ENCODE results near the gene SLC36A2. TPM values are rescaled to one million over a fixed set of nuclear protein-coding genes. Genes with fewer than 3 reads are reported as not detected.

Gene SLC36A2
- total RNA-seq, 1 experiment from 2014 or later: not detected

DNA sequence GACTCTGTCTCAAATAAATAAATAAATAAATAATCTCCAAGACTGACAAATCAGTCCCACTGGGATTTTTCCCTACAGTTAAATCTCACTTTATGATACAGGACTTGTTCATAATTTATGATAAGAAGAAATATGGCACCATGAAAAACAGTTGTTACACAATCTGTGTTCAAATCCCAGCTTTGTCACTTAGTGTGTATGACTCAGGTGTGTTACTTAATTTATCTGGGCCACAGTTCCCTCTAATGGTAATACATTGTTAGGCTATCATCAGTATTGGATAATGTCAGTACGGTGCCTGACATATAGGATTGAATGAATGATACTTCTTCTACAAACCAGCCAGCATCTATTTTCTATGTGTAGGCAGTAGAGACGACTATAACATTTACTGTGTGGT is 66.9 kb downstream of the SLC36A2 start:
- ChIA-PET POLR2A (no interaction called here), CTCF (interaction anchor here (0.9 kb wide), 1 partner anchor 371 kb away, joined by 3 read pairs; no protein-coding TSS in a partner anchor)
- H3K36me3 ChIP-seq (ENCODE audit: control insufficient read depth, insufficient read depth, low read length): no peaks in the 10 kb centered on the region
- H3K4me1 ChIP-seq: peaks cover 7% of the 10 kb centered on the region
- Mint-ChIP-seq H3K27me3 (ENCODE audit: insufficient read depth, unreplicated experiment) (no peaks in the 10 kb centered on the region), H3K27ac (ENCODE audit: unreplicated experiment) (no peak overlapping the region), H3K4me1 (ENCODE audit: low read depth, unreplicated experiment) (peaks cover 8% of the 10 kb centered on the region), H3K36me3 (ENCODE audit: insufficient read depth, unreplicated experiment) (no peaks in the 10 kb centered on the region), H3K9me3 (ENCODE audit: unreplicated experiment) (peaks cover 8% of the 10 kb centered on the region), H3K4me3 (ENCODE audit: unreplicated experiment) (no peak overlapping the region)
- BruUV-seq (replicated peaks): no TSS peak
- TF ChIP-seq, protein P1, sequence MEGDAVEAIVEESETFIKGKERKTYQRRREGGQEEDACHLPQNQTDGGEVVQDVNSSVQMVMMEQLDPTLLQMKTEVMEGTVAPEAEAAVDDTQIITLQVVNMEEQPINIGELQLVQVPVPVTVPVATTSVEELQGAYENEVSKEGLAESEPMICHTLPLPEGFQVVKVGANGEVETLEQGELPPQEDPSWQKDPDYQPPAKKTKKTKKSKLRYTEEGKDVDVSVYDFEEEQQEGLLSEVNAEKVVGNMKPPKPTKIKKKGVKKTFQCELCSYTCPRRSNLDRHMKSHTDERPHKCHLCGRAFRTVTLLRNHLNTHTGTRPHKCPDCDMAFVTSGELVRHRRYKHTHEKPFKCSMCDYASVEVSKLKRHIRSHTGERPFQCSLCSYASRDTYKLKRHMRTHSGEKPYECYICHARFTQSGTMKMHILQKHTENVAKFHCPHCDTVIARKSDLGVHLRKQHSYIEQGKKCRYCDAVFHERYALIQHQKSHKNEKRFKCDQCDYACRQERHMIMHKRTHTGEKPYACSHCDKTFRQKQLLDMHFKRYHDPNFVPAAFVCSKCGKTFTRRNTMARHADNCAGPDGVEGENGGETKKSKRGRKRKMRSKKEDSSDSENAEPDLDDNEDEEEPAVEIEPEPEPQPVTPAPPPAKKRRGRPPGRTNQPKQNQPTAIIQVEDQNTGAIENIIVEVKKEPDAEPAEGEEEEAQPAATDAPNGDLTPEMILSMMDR (IDR thresholded peaks at IDR 0.05; ENCODE audit: insufficient read depth in 1 of 2, low read depth in 1 of 2, low read length in 1 of 2, severe bottlenecking in 1 of 2, unreplicated experiment in 1 of 2): no peak
- no peak for DNase-seq
- H3K4me3 ChIP-seq (ENCODE audit: low read depth, low read length): no peak overlapping the region
- intact Hi-C loops (cut with micrococcal nuclease; ENCODE audit: unreplicated experiment): no loop called here
- no peaks in the 10 kb centered on the region for H3K27me3 ChIP-seq (replicated peaks; ENCODE audit: control insufficient read depth, insufficient read depth, low read length)
- no peaks in the 10 kb centered on the region for H3K9me3 ChIP-seq

DNA sequence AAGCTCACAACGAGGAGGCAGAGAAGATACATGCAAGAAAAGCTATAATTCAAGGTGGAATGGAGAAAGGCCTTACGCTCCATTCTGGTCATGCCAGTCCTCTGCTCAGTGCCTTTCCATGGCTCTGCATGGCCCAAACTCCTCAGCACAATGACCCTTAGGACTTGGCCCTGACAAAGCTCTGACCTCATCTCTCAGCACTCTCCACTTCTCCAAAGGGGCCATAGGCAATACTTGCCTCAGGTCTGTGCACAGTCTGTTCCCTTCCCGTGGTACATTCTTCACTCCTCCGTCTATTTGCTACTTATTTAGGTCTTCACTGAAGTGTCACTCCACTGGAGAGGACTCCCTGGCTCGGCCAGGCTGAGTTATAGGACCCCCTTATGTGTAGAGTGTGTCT is 68.5 kb downstream of the SLC36A2 start:
- H3K9me3 ChIP-seq: no peaks in the 10 kb centered on the region
- H3K36me3 ChIP-seq (ENCODE audit: control insufficient read depth, insufficient read depth, low read length): no peaks in the 10 kb centered on the region
- H3K4me1 ChIP-seq: peaks cover 19% of the 10 kb centered on the region
- TF ChIP-seq, protein P1 (IDR thresholded peaks at IDR 0.05; ENCODE audit: insufficient read depth in 1 of 2, low read depth in 1 of 2, low read length in 1 of 2, severe bottlenecking in 1 of 2, unreplicated experiment in 1 of 2): no peak
- no peak for DNase-seq
- Mint-ChIP-seq H3K27ac (ENCODE audit: unreplicated experiment) (no peak overlapping the region), H3K27me3 (ENCODE audit: insufficient read depth, unreplicated experiment) (no peaks in the 10 kb centered on the region), H3K4me3 (ENCODE audit: unreplicated experiment) (no peak overlapping the region), H3K9me3 (ENCODE audit: unreplicated experiment) (no peaks in the 10 kb centered on the region), H3K4me1 (ENCODE audit: low read depth, unreplicated experiment) (peaks cover 7% of the 10 kb centered on the region), H3K36me3 (ENCODE audit: insufficient read depth, unreplicated experiment) (no peaks in the 10 kb centered on the region)
- no peak overlapping the region for H3K4me3 ChIP-seq (ENCODE audit: low read depth, low read length)
- BruUV-seq (replicated peaks): no TSS peak
- POLR2A ChIA-PET: no interaction called here
- H3K27me3 ChIP-seq (replicated peaks; ENCODE audit: control insufficient read depth, insufficient read depth, low read length): no peaks in the 10 kb centered on the region
- CTCF ChIA-PET: no interaction called here
- intact Hi-C loops (cut with micrococcal nuclease; ENCODE audit: unreplicated experiment): no loop called here

DNA sequence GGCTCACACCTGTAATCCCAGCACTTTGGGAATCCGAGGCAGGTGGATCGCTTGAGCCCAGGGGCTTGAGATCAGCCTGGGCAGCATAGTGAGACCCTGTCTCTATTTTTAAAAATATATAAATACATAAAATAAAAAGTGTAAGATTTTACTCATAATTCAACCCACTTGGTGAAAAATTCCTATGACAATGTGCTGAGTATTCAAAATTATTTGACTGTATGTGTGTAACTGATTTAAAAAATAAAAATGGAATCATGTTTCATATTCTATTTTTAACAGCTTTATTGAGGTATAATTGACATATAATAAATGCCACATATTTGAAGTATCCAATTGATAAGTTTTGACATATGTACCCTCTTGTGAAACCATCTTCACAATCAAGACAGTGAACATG is 71.6 kb downstream of the SLC36A2 start:
- Mint-ChIP-seq H3K27ac (ENCODE audit: unreplicated experiment) (no peak overlapping the region), H3K27me3 (ENCODE audit: insufficient read depth, unreplicated experiment) (no peaks in the 10 kb centered on the region), H3K4me1 (ENCODE audit: low read depth, unreplicated experiment) (peaks cover 7% of the 10 kb centered on the region), H3K36me3 (ENCODE audit: insufficient read depth, unreplicated experiment) (no peaks in the 10 kb centered on the region), H3K9me3 (ENCODE audit: unreplicated experiment) (no peaks in the 10 kb centered on the region), H3K4me3 (ENCODE audit: unreplicated experiment) (no peak overlapping the region)
- CTCF ChIA-PET: no interaction called here
- no peaks in the 10 kb centered on the region for H3K36me3 ChIP-seq (ENCODE audit: control insufficient read depth, insufficient read depth, low read length)
- no peaks in the 10 kb centered on the region for H3K27me3 ChIP-seq (replicated peaks; ENCODE audit: control insufficient read depth, insufficient read depth, low read length)
- BruUV-seq (replicated peaks): no TSS peak
- TF ChIP-seq, protein P1 (IDR thresholded peaks at IDR 0.05; ENCODE audit: insufficient read depth in 1 of 2, low read depth in 1 of 2, low read length in 1 of 2, severe bottlenecking in 1 of 2, unreplicated experiment in 1 of 2): no peak
- POLR2A ChIA-PET: no interaction called here
- no peak for DNase-seq
- peaks cover 14% of the 10 kb centered on the region for H3K4me1 ChIP-seq
- intact Hi-C loops (cut with micrococcal nuclease; ENCODE audit: unreplicated experiment): no loop called here
- H3K9me3 ChIP-seq: no peaks in the 10 kb centered on the region
- no peak overlapping the region for H3K4me3 ChIP-seq (ENCODE audit: low read depth, low read length)
